GM23338 (cell line): Measurements from ENCODE around the gene TSPAN7.

Experiments used
- CREB1 ChIP-seq: fragments of 250-450 bp; sonication (Bioruptor Pico); IDR thresholded peaks from 2 replicates; pipeline ENCODE4 v1.5.0; 2020; ENCODE audit warnings: low read depth, mild to moderate bottlenecking, moderate library complexity
- TF ChIP-seq, protein P1 (sequence below), 2 experiments: fragments of 200-600 bp in 1 of 2; sonication (generic) in 1 of 2; conservative IDR thresholded peaks; 2 replicates each; pipeline versions ENCODE4 v1.5.1 to v1.6.1; 2016 to 2017; ENCODE audit warnings: antibody characterized with exemption in 2 of 2, low read depth in 2 of 2, mild to moderate bottlenecking in 2 of 2, moderate library complexity in 1 of 2

DNA sequence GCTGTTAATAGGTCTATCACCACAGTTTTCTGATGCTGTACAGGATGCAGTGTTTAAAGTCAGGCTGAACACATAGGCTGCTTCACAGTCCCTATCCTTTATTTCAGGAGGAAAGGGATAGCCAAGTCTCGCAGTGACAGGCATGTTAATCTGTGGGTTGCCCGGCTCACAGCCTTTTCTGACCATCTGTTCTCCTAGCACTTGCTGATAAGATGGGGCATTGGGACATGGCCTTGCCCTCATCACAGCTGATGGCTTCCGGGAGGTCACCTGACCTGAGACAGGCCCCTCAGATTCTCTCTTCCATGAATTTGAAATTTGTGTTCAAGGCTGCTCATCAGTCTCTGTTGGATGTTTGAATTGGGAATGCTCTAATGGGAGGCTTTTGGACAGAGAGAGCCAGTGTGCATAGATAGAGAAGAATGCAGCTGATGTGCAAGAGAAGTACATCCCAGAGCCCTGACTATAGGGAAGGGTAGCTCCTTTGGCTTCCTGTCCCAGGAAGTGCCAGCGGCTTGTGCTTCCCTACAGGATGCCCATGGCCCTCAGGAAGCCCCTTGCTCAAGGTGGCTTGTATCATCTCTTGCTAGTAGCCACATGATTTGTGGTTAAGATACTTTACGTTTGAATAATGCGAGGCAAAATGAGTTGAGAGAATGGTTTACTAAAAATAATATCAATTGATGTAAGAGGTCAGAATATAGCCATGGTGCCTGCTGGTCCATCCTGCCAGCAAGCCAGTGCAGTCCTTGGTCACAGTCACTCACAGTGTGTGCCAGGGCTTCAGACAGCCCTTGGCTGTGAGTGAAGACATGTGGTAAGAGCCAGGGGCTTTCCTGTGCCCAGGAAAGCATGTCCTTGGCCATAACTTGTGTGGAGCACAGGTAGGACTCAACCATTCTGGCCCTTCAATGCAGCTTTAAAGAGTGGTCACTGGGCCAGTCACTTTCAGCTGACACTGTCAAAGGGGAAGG is 88.6 kb downstream of the TSPAN7 start:
- no peak for TF ChIP-seq CREB1
- TF ChIP-seq, protein P1, sequence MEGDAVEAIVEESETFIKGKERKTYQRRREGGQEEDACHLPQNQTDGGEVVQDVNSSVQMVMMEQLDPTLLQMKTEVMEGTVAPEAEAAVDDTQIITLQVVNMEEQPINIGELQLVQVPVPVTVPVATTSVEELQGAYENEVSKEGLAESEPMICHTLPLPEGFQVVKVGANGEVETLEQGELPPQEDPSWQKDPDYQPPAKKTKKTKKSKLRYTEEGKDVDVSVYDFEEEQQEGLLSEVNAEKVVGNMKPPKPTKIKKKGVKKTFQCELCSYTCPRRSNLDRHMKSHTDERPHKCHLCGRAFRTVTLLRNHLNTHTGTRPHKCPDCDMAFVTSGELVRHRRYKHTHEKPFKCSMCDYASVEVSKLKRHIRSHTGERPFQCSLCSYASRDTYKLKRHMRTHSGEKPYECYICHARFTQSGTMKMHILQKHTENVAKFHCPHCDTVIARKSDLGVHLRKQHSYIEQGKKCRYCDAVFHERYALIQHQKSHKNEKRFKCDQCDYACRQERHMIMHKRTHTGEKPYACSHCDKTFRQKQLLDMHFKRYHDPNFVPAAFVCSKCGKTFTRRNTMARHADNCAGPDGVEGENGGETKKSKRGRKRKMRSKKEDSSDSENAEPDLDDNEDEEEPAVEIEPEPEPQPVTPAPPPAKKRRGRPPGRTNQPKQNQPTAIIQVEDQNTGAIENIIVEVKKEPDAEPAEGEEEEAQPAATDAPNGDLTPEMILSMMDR (conservative IDR thresholded peaks at IDR 0.05; ENCODE audit: low read depth in 2 of 2) = no peak
